Stimulated activated CD8-positive, alpha-beta memory T cell treated with anti-CD3 and anti-CD28 coated beads, Interleukin-15, amount 100 ng/mL, for 24 hours (primary cell): ENCODE measurements around the gene DLG2.
"Not testable (repeated sequence)": the region's sequence is repeated elsewhere in the genome, so short reads cannot be mapped to it uniquely, and the experiment has no call there.

ENCODE experiments used
- DNase-seq: peaks from one replicate; pipeline ENCODE4 v3.0.0-alpha.2; 2020; ENCODE audit warnings: low read depth

DLG2 gene

GRCh38 chr11:84990141-84990540 is 637.0 kb downstream of the DLG2 start:
- DNase-seq = no peak

DNA sequence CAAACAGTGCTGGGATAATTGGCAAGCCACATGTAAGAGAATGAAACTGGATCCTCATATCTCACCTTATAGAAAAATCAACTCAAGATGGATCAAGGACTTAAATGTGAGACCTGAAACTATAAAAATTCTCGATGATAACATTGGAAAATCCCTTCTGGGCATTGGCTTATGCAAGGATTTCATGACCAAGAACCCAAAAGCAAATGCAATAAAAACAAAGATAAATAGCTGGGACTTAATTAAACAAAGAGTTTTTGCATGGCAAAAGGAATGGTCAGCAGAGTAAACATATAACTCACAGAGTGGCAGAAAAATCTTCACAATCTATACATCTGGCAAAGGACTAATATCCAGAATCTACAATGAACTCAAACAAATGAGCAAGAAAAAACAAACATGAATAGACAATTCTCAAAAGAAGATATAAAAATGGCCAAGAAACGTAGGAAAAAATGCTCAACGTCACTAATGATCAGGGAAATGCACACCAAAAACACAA is 639.4 kb downstream of the DLG2 start:
- DNase-seq = not testable (repeated sequence)

- no peak for DNase-seq
These were observed 645.8 kb downstream of the DLG2 start for GRCh38 chr11:84981301-84981700.

DNA sequence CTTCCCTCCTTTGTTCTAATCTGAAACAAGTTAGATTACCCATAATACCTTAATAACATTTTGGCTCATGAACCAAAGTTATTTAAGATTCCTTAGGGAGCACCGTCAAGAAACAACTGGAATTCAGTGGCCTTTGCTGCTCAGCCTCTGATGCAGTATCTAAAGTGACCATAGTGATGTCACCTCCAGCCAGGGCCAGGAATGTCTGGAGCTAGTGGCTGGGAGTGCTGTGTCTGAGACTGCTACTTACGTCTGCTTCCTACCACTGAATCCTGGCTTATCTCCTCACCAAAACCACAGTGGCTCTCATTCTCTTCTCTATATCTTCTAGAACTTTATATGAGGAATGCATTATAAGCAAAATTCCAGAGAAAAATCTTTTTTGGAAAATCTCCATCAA is 658.0 kb downstream of the DLG2 start:
- DNase-seq = no peak

GRCh38 chr11:84965484-84965883 is 661.7 kb downstream of the DLG2 start:
- DNase-seq = no peak

- DNase-seq = no peak
These were observed 663.9 kb downstream of the DLG2 start for GRCh38 chr11:84963240-84963639.

- no peak for DNase-seq
These were observed 665.1 kb downstream of the DLG2 start for GRCh38 chr11:84962018-84962417.

GRCh38 chr11:84958295-84958694 is 668.8 kb downstream of the DLG2 start:
- no peak for DNase-seq

DNA sequence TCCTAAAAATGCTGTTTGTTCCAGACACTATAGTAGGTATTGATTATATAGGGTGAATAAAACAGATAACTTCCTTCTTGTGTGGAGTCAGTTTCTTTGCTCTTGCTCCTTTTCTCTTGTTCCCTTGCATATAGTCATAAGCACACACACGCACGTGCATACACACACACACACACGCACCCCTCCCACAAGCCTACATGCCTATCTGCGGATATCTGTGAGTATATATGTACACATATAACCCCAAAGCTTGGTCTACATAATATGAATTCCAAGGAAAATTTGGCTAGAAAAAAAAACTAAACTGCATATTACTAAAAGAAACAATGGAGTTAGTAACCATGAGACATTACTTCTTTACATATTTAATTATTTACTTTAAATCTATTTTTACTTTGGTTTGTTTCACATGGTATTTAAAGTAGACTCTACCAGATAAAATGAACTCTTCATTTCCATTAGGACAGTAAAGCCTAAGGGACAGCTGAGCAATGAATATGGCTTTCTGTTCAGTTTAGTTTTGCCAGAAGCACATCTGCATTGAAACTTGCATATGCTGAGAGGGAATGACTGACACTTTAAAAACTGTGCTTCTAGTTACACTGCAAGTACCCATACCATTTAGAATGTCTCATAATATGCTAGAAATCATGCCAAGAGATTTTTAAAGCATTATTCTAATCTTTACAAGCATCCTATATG is 676.4 kb downstream of the DLG2 start:
- no peak for DNase-seq

GRCh38 chr11:84947970-84948580 is 679.1 kb downstream of the DLG2 start:
- DNase-seq = no peak

DNA sequence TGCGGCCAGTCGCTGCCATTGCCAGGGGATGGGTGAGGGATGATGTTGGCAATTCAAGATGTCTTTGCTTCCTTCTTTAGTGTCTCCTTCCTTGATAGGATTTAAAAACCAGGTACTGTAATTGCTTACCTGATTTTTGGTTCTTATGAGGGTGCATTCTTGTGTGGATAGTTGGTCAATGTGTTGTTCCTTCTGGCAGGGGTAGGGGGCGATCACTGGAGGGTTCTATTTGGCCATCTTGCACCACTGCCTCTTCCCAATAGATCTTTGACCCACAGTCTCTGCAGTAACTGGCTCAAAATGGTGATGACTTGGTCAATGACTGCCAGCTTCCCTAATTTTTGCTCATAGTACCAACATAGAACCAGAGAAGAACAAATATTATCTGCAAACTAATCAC is 680.1 kb downstream of the DLG2 start:
- DNase-seq = no peak

DNA sequence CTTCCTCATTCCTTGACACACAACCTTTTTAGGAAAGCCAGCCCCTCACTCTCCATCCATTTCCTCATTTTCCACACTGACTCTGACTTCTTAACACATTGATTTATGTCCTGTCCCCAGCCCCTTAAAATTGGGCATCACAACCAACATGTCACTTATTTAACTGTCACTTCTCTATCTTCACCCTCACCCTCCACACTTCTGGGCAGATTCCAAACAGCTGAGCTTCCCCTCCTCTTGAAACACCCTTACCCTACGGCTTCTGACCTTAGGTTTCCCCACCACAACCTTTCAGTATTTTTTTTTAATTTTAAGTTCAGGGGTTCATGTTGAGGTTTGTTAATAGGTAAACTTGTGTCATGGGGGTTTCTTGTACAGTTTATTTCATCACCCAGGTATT is 696.3 kb downstream of the DLG2 start:
- DNase-seq = no peak

GRCh38 chr11:84929738-84930137 is 697.4 kb downstream of the DLG2 start:
- no peak for DNase-seq

GRCh38 chr11:84924154-84924692 is 702.9 kb downstream of the DLG2 start:
- DNase-seq = no peak

- no peak for DNase-seq
These were observed 703.7 kb downstream of the DLG2 start for GRCh38 chr11:84923489-84923888.

- DNase-seq = no peak
These were observed 704.3 kb downstream of the DLG2 start for GRCh38 chr11:84922836-84923235.

- DNase-seq = no peak
These were observed 704.8 kb downstream of the DLG2 start for GRCh38 chr11:84922212-84922805.

- no peak for DNase-seq
These were observed 712.6 kb downstream of the DLG2 start for GRCh38 chr11:84914511-84914910.

DNA sequence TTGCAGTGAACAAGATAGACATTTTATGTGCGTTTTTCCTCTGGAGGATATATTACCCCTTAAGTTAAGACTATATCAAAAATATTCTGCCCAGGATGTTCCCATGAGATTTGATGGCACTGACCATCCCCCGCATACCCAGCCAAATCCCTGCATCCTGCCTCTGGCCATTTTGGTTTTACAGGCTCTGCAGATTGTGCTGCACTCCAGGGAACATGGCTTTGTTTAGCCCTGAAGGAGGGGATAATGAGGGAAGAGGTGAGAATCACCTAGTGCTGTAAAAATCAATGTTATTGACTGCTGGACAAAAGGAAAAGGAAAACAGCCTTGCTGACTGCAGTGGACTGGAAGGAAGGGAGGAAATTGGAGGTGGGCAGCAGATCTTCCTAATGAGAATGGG is 717.4 kb downstream of the DLG2 start:
- no peak for DNase-seq

- DNase-seq = no peak
These were observed 720.1 kb downstream of the DLG2 start for GRCh38 chr11:84906995-84907394.

- DNase-seq = no peak
These were observed 721.7 kb downstream of the DLG2 start for GRCh38 chr11:84905411-84905810.

GRCh38 chr11:84902445-84902844 is 724.7 kb downstream of the DLG2 start:
- DNase-seq = no peak

- DNase-seq = no peak
These were observed 725.2 kb downstream of the DLG2 start for GRCh38 chr11:84901991-84902390.
